Stomach (tissue), 4 donors: ENCODE results near the gene IL33.

Experiments
- CTCF ChIP-seq, 7 experiments: fragments of 450-650 bp in 4 of 7; fragments of 200-600 bp in 3 of 7; sonication (generic) in 3 of 7; IDR thresholded peaks; one replicate each; pipeline ENCODE4 v1.5.1; 2016 to 2019; ENCODE audit warnings: antibody characterized with exemption in 7 of 7, control low read depth in 2 of 7, mild to moderate bottlenecking in 1 of 7
- POLR2A ChIP-seq, 4 donors: fragments of 450-650 bp; IDR thresholded peaks; one replicate each; pipeline ENCODE4 v1.6.1; 2016; ENCODE audit warnings: antibody characterized with exemption in 4 of 4, control low read depth in 2 of 4, mild to moderate bottlenecking in 1 of 4, moderate library complexity in 1 of 4
- POLR2AphosphoS5 ChIP-seq, 3 donors: sonication (generic); formaldehyde crosslinking; IDR thresholded peaks; one replicate each; pipeline ENCODE4 v1.6.1; 2016; ENCODE audit warnings: antibody characterized with exemption in 3 of 3

GRCh38 chr9:6304232-6304631 lies 88.6 kb downstream of the IL33 start:
- TF ChIP-seq CTCF (IDR thresholded peaks at IDR 0.05) (no peak), POLR2A (IDR thresholded peaks at IDR 0.05) (no peak), POLR2AphosphoS5 (IDR thresholded peaks at IDR 0.05) (no peak)
